HG03378 (cell line): Measurements from ENCODE around the gene UCP3.

Experiments used
- ATAC-seq: cut with Tn5 transposase; IDR thresholded peaks from one replicate; pipeline ENCODE4 v1.9.1; 2021; ENCODE audit warnings: mild to moderate bottlenecking, moderate library complexity; ENCODE audit not compliant: unreplicated experiment

Gene UCP3

GRCh38 chr11:74008373-74009229 is at the start of gene UCP3:
Gene UCP3, minus strand, starts transcription at chr11:74009085. Its CDS starts 2,043 bp downstream, at chr11:74007042.
- ATAC-seq = no peak

GRCh38 chr11:74057249-74058151 is 48.6 kb upstream of the UCP3 start:
- no peak for ATAC-seq

- no peak for ATAC-seq
Measured at GRCh38 chr11:74055938-74056337, 47.1 kb upstream of the UCP3 start.

GRCh38 chr11:74050465-74050864 is 41.6 kb upstream of the UCP3 start:
- no peak for ATAC-seq

DNA sequence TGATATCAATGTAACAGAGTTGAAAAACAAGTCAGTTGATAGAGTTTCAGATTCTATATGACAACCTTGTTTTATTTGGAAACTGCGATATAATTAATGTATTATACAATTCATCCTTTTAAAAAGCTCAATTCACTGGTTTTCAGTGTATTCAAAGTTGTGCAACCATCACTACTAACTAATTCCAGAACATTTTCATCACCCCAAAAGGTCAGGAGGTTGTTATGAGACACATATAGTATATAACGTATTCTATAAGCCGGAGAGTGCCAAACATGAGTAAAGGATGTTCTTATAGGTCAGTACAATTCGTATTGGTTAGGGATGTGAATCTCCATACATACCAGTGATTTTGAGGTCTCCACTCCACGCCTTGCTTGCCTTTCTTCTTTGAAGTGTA is 40.1 kb upstream of the UCP3 start:
- ATAC-seq = no peak

- ATAC-seq = no peak
Measured at GRCh38 chr11:74044538-74044937, 35.7 kb upstream of the UCP3 start.

GRCh38 chr11:74043450-74043849 is 34.6 kb upstream of the UCP3 start:
- ATAC-seq = no peak

DNA sequence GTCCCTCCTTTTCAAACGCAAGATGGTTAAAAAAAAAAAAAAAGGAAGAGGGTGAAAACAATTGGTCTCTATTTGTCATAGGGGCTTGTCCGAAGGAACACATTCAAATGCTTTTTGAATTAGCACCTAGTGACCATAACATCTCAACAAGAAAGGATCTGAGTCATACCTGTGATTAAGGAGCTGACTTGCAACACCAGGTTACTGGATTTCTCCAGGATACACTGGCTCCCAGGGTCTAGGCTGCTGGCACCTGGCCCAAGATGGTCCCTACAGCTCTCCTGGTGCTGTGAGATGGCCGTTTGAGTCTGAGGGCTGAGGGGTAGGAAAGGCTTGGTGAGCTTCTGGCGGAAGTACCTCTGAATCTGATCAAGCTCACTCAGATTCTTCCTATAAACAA is 28.4 kb upstream of the UCP3 start:
- ATAC-seq = no peak

GRCh38 chr11:74035264-74035663 is 26.4 kb upstream of the UCP3 start:
- ATAC-seq = no peak

DNA sequence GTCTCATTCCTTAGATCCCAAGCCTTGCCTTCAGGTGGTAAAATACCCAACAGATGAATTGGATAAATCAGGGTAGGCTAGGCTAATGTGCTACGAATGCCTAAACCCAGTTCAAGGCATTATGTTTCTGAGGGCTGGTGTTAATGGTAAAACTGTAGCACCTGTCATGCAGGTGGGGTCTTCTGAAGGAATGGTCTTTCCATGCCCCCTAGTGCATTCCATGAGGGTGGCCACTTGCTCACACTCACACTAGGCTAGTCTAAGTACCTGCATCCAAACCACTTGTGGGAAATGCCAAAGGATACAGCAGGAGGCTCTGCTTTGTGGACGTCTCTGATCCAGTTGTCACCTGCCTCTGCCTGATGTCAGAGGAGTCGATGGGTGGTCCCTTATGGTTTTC is 24.2 kb upstream of the UCP3 start:
- ATAC-seq = no peak

GRCh38 chr11:74030723-74031676 is 22.1 kb upstream of the UCP3 start:
- no peak for ATAC-seq

DNA sequence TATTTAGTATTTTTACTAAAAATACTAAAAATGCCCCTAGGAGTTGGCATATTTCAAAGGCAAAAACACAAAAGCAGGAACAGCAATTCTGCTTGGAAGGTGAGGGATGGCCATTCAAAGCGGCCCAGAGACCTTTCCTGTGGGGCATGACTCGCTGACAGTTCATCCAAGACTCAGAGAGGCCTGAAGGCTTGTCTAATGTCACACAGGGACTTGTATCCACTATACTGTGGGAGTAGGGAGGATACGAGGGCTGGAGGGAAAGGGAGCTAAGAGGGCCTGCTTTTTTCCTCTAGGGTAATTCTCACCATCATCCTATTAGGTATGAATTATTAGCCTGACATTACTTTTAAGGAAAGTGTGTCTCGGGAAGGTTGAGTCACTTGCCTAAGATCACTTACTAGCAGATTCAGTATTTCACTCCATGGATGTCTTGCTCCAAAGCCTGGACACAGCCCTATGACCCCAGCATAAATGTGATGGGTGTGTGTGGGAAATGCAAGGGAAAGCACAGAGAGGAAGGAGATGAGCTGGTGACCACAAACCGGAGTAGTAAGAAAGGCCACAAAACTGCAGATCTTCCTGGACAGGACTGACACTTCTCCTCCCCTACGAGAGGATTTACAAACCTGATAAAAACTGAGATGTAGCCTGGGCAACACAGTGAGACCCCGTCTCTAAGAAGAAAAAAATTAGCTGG is 16.7 kb upstream of the UCP3 start:
- no peak for ATAC-seq

DNA sequence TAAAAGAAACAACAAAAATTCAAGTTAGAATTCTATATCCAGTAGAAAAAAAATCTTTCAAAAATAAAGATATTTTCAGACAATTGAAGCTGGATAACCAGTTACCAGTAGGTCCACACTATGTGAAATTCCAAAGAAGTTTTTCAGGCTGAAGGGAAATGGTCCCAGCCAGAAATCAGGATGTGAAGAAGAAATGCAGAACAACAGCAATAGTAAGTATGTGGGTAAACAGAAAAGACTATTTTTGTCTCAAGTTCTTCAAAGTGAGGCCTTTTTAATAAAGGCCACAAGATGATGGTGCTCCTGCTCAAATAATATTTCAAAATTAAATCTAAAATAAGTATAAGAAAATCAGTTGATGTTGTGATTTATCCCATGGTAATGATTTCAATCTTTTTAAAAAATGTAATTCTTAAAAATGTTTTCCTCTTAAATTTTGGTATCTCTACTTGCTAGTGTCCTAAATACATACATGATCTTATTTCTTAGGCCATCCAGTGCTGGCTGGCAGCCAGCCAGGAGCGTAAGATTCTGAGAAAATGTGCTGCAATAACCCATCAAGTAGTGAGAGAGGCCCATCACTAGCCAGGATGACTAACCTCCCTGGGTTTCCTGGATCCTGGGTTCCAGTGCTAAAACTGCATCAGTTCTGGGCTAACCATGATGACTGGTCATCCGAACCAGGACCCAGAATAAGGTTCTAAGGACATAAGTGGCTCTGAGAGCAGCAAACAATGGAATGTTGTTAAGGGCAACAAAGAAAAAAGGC is 15.6 kb upstream of the UCP3 start:
- no peak for ATAC-seq

DNA sequence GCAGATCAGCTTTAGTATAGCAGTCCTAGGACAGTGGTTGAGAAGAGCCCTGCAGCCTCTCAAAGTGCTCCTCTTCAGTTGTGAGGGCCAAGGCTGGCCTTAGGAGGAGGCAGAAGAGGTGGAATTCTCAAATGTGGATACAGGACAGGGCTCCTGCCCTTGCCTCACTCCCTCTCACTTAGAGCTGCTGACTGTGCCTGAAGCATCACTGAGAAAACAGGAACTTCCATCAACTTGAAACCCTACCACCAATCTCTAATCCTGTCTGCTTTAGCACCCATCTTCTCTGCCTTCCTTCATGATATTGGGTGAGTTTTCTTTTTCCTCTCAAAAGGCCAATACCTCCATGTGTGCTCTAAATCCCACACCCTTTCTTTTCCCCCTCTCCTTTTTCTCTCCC is 14.4 kb upstream of the UCP3 start:
- no peak for ATAC-seq

- no peak for ATAC-seq
Measured at GRCh38 chr11:74022546-74022945, 13.7 kb upstream of the UCP3 start.

DNA sequence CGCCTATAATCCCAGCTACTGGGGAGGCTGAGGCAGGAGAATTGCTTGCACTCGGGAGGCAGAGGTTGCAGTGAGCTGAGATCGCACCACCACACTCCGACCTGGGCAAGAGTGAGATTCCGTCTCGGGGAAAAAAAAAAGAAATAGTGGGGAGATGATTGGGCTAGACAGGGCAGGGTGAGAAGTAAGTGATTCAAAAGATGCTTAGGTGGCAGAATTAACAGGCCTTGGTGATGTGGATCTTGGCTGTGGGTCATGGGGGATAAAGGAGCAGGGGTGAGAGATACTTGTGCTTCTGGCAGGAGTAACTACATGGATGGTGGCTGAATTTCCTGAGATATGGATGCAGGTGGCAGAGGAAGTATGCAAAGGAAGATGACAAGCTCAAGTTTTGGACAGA is 13.1 kb upstream of the UCP3 start:
- ATAC-seq = no peak

GRCh38 chr11:74020539-74020938 is 11.7 kb upstream of the UCP3 start:
- ATAC-seq = peak; percentile 73

DNA sequence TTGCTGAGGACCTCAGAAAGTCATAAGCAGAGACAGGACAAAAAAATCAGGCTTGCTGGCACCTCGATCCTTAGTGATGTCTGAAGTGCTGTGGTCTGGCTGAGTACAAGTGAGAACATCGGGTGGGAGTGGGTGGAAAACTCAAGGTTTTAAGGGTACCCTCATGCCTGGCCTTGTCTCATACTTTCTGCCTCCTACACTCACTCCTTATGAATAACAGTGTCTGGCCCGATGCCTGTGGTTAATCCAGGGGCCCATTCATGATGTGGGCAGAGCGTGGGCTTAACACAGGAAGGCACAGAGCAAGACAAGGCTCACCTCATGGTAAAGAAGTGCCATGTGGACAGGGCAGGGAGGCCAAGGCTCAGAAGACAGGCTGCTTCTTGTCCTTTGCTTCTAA is 11.0 kb upstream of the UCP3 start:
- ATAC-seq = no peak

GRCh38 chr11:74019104-74019738 is 10.3 kb upstream of the UCP3 start:
- no peak for ATAC-seq
